Measurements from ENCODE around the gene ZNF276.
"Not testable (repeated sequence)": the region's sequence is repeated elsewhere in the genome, so short reads cannot be mapped to it uniquely, and the experiment has no call there.

The ZNF276 gene

GRCh38 chr16:89764711-89765201 is 43.4 kb downstream of the ZNF276 start:
- peak; percentile 75 for DNase-seq

GRCh38 chr16:89765292-89765830 is 44.0 kb downstream of the ZNF276 start:
- DNase-seq: no peak
- in situ Hi-C loops (cut with MboI; ENCODE audit: low pct_unique_long_range_greater_than_20kb, low sequenced_read_pairs): no loop called here

More at GRCh38 chr16:89764711-89765201, 43.4 kb downstream of the ZNF276 start:
- in situ Hi-C loops (cut with MboI; ENCODE audit: low pct_unique_long_range_greater_than_20kb, low sequenced_read_pairs): no loop called here

- in situ Hi-C loops (cut with MboI; ENCODE audit: low pct_unique_long_range_greater_than_20kb, low sequenced_read_pairs): no loop called here
- no peak for DNase-seq
Observed at GRCh38 chr16:89770367-89770766, 49.0 kb downstream of the ZNF276 start.

GRCh38 chr16:89775223-89775622 is 53.9 kb downstream of the ZNF276 start:
- in situ Hi-C loops (cut with MboI; ENCODE audit: low pct_unique_long_range_greater_than_20kb, low sequenced_read_pairs): no loop called here
- no peak for DNase-seq

GRCh38 chr16:89778211-89778610 is 56.9 kb downstream of the ZNF276 start:
- DNase-seq; in situ Hi-C loops (cut with MboI; ENCODE audit: low pct_unique_long_range_greater_than_20kb, low sequenced_read_pairs): not testable (repeated sequence)

GRCh38 chr16:89779231-89779908 is 58.0 kb downstream of the ZNF276 start:
- in situ Hi-C loops (cut with MboI; ENCODE audit: low pct_unique_long_range_greater_than_20kb, low sequenced_read_pairs): no loop called here
- no peak for DNase-seq

GRCh38 chr16:89779909-89780305 is 58.6 kb downstream of the ZNF276 start:
- in situ Hi-C loops (cut with MboI; ENCODE audit: low pct_unique_long_range_greater_than_20kb, low sequenced_read_pairs): no loop called here
- no peak for DNase-seq

GRCh38 chr16:89782489-89782888 is 61.2 kb downstream of the ZNF276 start:
- in situ Hi-C loops (cut with MboI; ENCODE audit: low pct_unique_long_range_greater_than_20kb, low sequenced_read_pairs): no loop called here
- no peak for DNase-seq

GRCh38 chr16:89783952-89784351 is 62.6 kb downstream of the ZNF276 start:
- DNase-seq; in situ Hi-C loops (cut with MboI; ENCODE audit: low pct_unique_long_range_greater_than_20kb, low sequenced_read_pairs): not testable (repeated sequence)

- in situ Hi-C loops (cut with MboI; ENCODE audit: low pct_unique_long_range_greater_than_20kb, low sequenced_read_pairs): no loop called here
Observed at GRCh38 chr16:89784406-89784805, 63.1 kb downstream of the ZNF276 start.

GRCh38 chr16:89785523-89786155 is 64.3 kb downstream of the ZNF276 start:
- no peak for DNase-seq
- in situ Hi-C loops (cut with MboI; ENCODE audit: low pct_unique_long_range_greater_than_20kb, low sequenced_read_pairs): no loop called here

More at GRCh38 chr16:89784406-89784805, 63.1 kb downstream of the ZNF276 start:
- DNase-seq: no peak

GRCh38 chr16:89786474-89787364 is 65.4 kb downstream of the ZNF276 start:
- DNase-seq: no peak
- in situ Hi-C loops (cut with MboI; ENCODE audit: low pct_unique_long_range_greater_than_20kb, low sequenced_read_pairs): no loop called here

GRCh38 chr16:89787365-89787805 is 66.0 kb downstream of the ZNF276 start:
- no peak for DNase-seq
- in situ Hi-C loops (cut with MboI; ENCODE audit: low pct_unique_long_range_greater_than_20kb, low sequenced_read_pairs): no loop called here
